Hepatic stellate cell (primary cell): ENCODE measurements around the gene KCNJ12.
"Not testable (repeated sequence)": the region's sequence is repeated elsewhere in the genome, so short reads cannot be mapped to it uniquely, and the experiment has no call there.

ENCODE experiments used
- DNase-seq: peaks from one replicate; pipeline ENCODE4 v3.0.0; 2011; ENCODE audit warnings: low spot score

KCNJ12 gene

GRCh38 chr17:21422311-21423189 is 46.4 kb downstream of the KCNJ12 start:
- DNase-seq, result not testable (repeated sequence)

- not testable (repeated sequence) for DNase-seq
These were observed 47.0 kb downstream of the KCNJ12 start for GRCh38 chr17:21423190-21423493.

GRCh38 chr17:21424697-21425096 is 48.5 kb downstream of the KCNJ12 start:
- not testable (repeated sequence) for DNase-seq

GRCh38 chr17:21425321-21425720 is 49.2 kb downstream of the KCNJ12 start:
- no peak for DNase-seq

- no peak for DNase-seq
These were observed 49.6 kb downstream of the KCNJ12 start for GRCh38 chr17:21425736-21426135.

GRCh38 chr17:21426246-21426645 is 50.1 kb downstream of the KCNJ12 start:
- DNase-seq, result not testable (repeated sequence)

- not testable (repeated sequence) for DNase-seq
These were observed 50.7 kb downstream of the KCNJ12 start for GRCh38 chr17:21426876-21427275.

GRCh38 chr17:21427727-21428126 is 51.6 kb downstream of the KCNJ12 start:
- not testable (repeated sequence) for DNase-seq

- not testable (repeated sequence) for DNase-seq
These were observed 52.7 kb downstream of the KCNJ12 start for GRCh38 chr17:21428752-21429424.

GRCh38 chr17:21429921-21430628 is 53.9 kb downstream of the KCNJ12 start:
- DNase-seq, result not testable (repeated sequence)

GRCh38 chr17:21433971-21434370 is 57.8 kb downstream of the KCNJ12 start:
- not testable (repeated sequence) for DNase-seq

GRCh38 chr17:21434976-21435375 is 58.8 kb downstream of the KCNJ12 start:
- not testable (repeated sequence) for DNase-seq

- not testable (repeated sequence) for DNase-seq
These were observed 60.3 kb downstream of the KCNJ12 start for GRCh38 chr17:21436481-21436880.

GRCh38 chr17:21436883-21437836 is 61.0 kb downstream of the KCNJ12 start:
- DNase-seq, result not testable (repeated sequence)

GRCh38 chr17:21438316-21439014 is 62.3 kb downstream of the KCNJ12 start:
- not testable (repeated sequence) for DNase-seq

- not testable (repeated sequence) for DNase-seq
These were observed 62.8 kb downstream of the KCNJ12 start for GRCh38 chr17:21439015-21439336.

- no peak for DNase-seq
These were observed 69.0 kb downstream of the KCNJ12 start for GRCh38 chr17:21445091-21445650.

- not testable (repeated sequence) for DNase-seq
These were observed 71.4 kb downstream of the KCNJ12 start for GRCh38 chr17:21447552-21447951.

GRCh38 chr17:21449891-21450290 is 73.7 kb downstream of the KCNJ12 start:
- not testable (repeated sequence) for DNase-seq

GRCh38 chr17:21451975-21452374 is 75.8 kb downstream of the KCNJ12 start:
- DNase-seq, result no peak
